GM19238 (cell line): ENCODE results near the gene MEST.
"Not testable (repeated sequence)": the region's sequence is repeated elsewhere in the genome, so short reads cannot be mapped to it uniquely, and the experiment has no call there.

Experiments used
- DNase-seq: peaks from one replicate; pipeline ENCODE4 v3.0.0; 2011; ENCODE audit warnings: low spot score; ENCODE audit not compliant: insufficient read length

Gene MEST

DNA sequence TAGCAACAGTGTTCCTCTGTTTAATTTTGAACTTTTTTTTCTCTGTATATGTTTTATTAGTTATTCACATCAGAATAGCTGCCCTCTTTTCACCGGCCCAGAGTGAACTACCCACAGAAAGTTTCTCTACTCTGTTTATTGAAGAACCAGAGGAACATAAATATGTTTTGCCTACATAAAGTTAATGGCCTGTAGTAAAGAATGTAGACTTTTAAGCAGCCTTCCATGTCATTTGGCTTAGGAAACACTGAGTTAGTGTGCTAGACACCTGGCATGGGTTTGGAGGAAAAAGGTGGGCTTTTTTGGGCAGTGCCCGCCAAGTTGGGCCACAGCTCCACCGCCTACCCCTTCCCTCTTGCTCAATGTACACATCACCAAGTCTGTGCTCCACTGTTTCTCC is 8.9 kb upstream of the MEST start:
- DNase-seq: no peak

DNA sequence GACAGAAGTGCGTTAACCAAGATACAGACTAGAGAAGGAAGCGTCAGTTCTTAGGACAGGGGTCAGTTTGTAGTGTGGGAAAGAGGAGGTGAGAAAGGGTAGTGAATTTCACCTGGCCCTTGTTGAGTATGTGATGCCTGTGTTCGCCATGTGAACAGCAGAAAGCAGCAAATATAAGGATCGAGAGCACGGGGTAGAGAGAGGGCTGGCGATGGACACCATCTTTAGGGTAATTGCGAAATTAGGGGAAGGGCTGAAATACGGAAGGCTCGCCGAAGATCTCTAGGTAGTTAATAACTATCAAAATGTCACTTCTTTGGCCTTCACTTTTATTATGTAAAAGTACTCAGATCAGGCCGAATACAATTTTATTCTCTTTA is 6.2 kb upstream of the MEST start:
- no peak for DNase-seq

DNA sequence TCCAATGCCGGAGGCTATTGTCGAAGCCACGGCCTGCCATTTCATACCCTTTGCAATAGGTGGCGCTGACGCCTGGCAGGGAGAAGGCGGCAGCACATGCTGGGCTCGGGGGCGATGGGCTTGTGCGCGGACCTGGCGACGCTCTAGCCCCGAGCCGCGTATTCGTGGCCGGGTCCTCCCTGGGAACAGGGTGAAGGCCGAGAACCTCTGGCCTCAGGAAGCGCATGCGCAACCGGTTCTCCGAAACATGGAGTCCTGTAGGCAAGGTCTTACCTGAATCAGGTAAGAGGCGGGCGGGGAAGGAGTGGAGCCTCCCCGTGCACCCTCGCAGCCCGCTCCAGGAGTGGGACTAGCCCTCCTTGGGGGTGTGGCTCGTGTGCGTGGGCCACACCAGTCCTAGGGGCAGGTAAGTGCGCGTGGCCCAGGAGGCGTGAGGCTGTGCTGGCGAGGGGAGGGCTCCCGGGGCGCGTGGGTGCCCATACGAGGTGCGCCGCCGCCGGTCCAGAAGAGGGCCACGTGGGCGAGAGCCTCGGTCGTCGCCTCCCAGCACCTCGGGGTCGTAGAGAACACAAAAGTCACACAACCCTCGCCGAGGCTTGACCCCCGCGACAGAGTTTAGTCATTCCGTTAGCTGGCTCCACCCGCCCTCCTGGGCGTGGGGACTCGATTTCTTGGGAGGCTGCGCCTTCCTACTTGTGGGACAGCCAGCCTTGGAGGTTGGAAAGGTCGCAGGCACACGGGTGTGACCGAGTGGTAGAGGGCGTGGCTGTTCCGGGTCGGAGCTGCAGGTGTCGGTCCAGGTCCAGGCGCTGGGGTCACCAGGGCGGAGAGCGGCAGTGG is 5.6 kb upstream of the MEST start:
- peak; percentile 32 for DNase-seq

DNA sequence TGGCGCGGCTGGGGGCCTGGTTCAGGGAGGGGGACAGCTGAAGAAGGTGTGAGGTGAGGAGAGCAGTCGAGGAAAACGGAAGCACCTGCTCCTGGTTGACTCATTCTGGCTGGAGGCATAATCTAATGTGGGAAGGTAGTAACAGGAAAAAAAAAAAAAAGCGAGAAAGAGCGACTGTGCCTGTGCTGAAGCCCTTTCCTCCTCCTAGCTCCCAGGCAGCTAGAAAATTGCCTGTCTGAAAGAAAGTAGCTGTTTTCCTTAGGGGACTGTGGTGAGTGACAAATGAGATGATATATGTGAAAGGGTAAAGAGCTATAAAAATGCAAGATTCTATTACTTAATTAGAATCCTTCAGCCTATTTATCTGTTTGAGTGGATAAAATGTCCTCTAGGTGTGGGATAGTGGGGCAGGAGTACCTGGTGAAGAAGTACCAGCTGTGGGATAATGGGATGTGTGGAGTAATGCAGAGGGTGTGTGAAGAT is 4.9 kb upstream of the MEST start:
- DNase-seq: no peak

DNA sequence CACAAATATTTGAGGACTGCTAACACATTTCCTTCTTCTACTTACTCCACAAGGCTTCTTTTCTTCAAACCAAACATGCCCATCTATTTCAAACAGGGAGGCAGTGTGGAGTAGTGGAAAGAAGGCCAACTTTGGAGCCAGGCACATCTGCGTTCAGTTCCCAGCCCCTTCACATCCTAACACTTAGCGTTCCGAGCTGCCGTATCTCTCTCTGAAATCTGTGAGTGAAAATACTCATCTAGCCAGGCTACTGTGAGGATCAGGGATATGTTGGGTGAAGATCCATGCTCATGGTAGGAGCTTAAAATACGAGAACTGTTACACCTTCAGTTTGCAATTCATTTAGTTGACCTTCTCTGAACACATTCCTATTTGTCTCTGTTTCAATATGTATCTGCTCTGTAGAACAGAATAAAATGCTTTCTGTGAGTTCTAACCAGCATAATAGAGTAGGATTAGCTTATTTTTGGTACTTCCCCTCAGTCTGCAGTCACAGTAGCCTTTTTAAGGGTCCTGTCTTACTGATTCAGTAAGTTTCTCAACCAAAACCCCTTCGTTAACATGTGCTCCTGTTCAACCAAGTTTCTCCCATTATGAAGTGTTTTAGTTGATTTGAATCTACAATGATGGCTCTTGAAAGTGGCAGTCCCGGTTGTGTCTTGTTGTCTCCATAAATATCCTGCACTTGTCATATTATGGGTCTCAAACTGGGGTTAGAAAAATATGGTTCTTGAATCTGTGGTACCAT is 3.3 kb upstream of the MEST start:
- no peak for DNase-seq

DNA sequence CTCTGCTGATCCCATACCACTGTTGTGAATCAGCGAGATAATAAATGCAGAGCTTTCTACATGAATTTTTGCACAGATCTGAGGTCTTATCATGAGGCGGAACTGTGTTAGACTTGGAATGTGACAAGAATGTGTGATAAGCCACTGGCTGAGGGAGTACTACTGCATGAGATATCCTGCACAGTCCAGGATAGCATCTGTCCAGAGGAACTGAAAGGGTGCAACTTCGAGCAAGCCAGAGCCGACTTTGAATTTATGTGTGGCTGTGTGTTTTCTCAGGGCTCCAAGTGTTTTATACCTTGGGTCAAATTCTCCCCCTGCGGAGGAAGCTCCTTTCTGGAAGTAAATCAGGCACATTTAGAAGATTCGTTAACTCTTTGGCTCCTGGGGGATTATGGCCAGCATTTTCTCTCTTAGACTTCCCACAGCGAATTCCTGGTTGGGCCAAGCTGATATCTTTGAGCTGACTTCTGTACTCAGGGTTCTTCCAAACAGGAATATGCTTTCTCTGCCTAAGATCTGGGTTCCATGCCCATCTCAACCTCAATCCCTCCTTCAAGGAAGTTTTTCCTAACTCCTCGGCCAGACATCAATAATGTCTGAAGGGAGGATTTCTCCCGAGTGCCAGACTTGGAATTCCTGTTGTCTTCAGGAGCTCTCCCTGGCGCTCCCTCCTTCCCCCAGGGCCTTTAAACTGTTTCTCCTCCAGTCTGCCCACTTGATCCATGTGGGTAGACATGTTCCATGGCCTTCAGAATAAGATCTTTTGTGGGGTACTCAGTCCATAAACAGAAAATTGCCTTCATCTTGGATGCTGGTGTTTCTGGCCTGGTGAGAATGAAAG is 2.5 kb upstream of the MEST start:
- DNase-seq: no peak

DNA sequence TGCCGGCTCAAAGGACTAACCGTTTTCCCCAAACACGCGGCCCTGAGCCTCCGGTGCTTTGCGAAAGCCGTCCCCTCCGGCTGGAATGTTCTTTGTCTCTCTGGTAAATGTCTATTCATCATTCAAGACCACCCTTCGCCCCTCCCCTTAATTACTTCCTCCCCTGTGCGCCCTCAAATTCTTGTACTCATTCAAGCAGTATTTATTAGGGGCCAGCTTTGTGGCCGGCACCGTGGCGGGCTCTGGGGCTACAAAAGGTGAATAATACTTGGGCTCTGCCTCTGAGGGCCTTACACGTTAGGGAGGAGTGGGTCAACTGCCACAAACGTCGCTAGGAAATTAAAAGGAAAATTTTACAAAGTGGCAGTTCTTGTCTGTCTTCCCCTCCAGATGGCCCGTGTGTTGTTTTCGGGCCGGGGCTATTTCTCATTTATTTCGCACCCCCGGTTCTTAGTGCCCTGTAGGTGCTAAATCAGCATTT is 1.5 kb upstream of the MEST start:
- no peak for DNase-seq

DNA sequence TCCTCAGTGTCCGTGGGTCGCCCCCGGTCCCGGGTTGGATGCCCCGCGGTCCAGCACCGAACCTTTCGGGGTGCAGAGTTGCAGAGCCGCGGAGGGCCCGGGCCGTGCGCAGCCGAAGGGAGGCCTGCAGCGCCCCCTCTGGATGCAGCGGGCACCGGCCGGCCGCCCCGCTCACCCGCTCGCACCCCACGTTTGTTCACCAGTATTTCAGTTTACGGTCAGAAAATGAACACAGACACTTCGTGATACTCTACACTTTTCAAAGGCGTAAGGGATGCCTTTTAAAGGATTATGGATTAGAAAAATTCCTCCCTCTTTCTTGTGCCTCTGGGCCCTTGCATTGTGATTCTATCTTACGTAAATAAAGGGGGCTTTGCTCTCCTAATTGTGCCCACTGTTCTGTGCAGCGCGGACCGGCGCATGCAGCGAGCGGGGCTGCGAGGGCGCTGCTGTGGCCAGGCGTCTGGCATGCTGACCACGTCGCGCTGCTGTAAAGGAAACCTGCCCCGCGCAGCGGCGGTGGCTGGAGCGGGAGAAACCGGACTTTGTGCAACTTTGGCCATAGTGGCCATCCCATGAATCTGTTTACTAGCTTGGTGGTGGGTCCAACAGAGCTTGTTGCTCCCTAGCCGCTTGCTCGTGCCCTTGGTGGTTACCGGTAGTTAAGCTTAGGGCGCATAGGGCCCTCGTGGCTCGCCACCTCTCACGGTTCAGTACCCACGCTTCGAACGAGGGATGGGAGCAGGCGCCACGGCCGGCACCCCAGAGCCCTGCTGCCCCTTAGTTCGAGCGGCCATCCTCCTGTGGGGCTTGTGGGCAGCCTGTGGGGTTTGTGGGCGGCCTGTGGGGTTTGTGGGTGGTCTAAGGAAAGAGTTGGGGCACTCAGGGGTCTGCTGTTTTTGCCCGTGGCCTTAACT is 739 bp upstream of the MEST start:
- DNase-seq: peak; percentile 30

DNA sequence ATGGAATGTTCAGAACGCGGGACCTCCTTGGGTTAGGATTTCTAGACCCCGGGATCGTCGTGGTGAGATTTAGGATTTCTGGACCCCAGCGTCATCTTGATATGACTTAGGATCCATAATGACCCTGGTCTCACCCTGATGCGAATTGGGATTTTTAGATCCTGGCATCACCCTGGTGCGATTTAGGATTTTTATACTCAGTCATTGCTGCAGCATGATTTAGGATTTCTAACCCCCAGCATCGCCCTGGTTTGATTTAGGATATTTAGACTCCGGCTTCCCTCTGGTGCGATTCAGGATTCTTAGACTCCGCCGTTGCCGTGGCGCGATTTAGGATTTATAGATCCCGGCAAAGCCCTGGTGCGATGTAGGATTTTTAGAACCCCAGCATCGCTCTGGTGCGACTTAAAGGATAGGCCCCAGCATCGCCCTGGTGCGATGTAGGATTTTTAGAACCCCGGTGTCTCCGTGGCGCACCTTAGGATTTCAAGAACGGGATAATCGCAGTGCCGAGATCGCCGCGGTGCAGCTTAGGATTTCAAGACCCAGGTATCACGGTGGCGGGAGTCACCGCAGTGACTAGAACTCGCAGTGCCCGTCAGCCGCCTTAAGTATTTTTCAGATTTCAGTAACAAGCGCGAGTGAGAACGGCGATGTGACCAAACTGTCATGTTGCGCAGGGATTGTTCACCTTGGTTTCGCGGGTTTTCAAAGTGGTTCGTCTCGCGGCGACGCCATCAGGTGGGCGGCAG is 814 bp downstream of the MEST start:
- DNase-seq: no peak

DNA sequence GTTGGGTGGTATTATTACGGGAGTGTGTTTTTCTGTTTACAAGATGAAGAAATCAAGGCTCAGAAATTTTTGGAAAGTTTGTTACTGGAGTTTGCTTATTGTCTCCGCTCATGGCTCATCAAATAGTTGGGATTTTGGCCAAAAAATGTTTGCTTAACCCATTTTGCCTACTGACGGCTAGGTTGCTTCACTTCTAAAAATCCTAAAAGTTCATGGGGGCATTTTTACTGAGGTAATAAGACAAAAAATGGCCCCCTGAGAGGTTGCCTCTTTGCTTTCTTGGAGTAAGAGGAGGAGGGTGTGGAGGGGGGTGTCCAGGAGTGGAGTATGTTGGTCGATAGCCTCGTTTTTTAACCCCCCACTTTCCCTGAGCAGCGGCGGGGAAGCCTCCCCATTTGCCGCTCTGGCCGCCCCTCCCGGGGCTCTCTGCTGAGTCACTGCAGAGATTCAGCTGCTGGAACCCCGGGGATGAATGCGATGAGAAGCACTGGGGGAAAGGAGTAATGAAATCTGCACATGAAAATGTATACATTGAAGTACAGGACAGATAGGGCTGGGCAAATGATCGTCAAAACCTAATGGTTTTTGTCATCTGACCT is 1.5 kb downstream of the MEST start:
- DNase-seq: no peak

DNA sequence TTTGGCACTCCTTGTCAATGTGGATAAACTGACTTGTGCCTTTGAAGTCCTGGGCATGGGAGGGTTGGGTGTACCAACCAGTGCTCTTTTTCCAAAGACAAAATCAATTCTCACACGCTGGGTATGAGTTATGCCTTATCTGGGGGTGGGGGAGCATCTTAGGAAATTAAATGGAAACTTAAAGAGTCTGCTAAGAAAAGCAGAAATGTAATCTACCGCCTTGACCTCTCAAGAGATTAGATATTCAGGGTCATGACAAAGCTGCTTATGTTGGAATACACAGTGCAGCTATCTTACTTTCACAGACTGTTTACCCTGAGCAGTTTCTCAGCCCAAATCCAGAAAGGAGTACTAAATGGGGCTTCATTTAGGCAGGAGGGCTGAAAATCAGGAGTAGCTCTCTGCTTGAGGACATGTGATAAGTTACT is 2.6 kb downstream of the MEST start:
- DNase-seq: no peak

DNA sequence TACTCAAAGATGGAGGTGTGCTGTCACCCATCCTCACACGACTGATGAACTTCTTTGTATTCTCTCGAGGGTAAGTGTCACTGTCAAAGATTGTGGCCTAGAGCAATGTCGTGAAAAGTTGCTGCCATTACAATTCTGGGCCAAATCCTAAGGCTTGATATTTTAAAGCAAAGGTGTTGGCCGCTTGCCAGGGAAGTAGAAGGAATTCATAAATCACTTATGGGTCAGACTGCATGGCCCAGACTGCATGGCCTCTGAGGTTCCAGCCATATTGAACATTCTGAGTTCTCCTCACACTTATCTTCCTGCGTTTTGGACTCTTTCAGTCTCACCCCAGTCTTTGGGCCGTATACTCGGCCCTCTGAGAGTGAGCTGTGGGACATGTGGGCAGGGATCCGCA is 8.6 kb downstream of the MEST start:
- no peak for DNase-seq

DNA sequence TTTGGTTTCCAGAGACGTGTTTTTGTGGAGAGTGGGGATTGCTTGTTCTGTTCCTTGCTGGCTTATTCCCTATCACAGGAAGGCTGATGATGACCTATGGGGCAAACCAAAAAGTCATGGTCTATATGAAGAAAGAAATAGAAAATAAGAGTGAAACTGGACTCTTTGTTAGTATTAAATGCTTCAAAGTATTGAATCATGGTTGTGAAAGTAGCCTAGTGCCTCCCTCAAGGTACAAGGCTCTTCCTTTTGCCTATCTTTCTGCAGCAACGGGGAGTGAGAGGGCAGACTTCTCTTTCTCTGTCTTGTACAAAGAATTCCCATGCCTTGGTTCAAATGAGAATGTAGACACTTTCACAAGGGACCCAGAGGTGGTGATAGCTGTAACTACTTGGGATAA is 9.0 kb downstream of the MEST start:
- DNase-seq: no peak

DNA sequence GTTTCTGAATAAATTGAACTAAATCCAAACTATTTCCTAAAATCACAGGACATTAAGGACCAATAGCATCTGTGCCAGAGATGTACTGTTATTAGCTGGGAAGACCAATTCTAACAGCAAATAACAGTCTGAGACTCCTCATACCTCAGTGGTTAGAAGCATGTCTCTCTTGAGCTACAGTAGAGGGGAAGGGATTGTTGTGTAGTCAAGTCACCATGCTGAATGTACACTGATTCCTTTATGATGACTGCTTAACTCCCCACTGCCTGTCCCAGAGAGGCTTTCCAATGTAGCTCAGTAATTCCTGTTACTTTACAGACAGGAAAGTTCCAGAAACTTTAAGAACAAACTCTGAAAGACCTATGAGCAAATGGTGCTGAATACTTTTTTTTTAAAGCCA is 13.9 kb downstream of the MEST start:
- no peak for DNase-seq

DNA sequence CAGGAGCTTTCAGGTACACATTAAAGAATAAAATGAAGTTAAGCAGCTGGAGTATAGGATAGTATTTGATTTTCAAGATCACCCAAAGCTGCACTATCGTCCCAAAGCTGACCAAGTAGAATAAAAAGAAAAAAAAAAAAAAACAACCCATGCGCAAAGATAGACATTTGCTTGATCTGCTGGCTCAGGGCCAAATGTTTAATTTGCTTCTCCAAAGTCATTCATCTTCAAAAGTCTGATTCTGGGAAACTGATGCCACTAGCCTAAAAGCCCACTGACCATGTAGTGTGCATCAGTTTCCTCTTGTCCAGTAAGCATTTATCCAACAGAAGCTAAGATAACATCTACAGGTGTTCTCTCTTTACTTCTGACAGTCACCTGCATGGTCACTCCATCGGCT is 14.5 kb downstream of the MEST start:
- no peak for DNase-seq

DNA sequence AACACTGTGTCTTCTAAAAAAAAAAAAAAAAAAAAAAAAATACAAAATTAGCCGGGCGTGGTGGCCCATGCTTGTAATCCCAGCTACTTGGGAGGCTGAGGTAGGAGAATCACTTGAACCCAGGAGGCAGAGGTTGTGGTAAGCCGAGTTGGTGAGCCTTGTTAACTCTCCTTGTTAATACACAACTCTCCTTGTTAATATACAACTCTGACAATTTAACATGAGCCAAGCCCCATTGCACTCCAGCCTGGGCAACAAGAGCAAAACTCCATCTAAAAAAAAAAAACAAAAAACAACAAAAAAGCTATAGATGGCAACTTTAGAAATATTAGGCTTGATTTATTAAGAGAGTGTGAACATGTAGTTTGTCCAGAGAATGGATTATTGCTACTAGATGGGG is 20.2 kb downstream of the MEST start:
- not testable (repeated sequence) for DNase-seq

DNA sequence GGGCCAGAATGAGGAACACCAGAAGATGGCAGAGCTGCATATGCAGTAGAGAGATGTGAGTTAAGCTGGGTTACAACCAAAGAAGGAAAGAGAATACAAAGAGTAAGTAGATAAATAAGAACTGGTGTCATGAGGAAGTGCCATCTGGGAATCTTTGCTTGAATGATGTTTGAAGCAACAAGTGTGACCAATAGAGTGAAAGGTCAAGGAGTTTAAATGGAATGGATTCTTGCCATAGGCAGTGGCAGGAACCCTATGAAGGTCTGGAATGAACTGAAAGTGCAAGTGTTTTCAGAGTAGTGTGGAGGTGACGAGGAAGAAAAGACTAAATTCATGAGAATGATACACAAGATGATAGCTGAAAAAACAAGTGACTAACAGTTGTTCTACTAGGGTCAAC is 21.6 kb downstream of the MEST start:
- DNase-seq: no peak

DNA sequence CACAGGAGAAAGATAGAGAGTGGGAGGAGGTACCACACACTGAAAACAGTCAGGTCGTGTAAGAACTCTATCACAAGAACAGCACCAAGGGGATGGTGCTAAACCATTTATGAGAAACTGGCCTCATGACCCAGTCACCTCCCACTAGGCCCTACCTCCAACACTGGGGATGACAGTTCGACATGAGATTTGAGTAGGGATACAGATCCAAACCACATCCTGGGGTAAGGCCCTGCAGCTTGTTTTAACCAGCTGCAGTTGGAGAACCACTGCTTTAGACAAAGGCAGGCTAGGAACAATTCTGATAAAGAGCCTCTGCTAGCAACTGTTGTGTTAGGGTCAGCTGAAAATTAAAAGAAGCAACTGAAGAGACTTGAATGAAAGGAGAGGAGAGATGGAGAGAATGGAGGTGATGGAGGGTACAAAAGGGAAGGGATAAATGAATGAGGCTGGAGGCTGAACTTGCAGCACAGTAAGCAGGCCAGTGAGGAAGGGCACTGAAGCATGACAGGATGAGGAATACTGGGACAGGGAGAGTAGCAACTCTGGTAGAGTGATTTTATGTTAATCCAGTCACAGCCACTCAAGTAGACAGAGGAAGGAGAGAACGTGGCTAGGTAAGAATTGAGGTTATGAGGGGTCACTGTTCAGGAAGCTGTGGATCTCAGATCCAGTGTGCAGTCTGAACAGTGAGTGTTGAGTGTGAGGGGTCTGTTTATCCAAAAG is 23.6 kb downstream of the MEST start:
- no peak for DNase-seq
